IMR-90 (cell line): Measurements from ENCODE around the gene EBF4. TPM values are rescaled to one million over a fixed set of nuclear protein-coding genes. Genes with fewer than 3 reads are reported as not detected.

Source experiments
- ATAC-seq: fragments of 200-7000 bp; cut with Tn5 transposase; 2 replicates; pipeline ENCODE4 v1.9.1; 2020; ENCODE audit warnings: low read depth, mild to moderate bottlenecking, moderate library complexity
- BruUV-seq: library from RNA; stranded (reverse); fragments of 400-500 nt; replicated peaks from 2 replicates; lab custom pipeline; 2021; lab: Mats Ljungman, UMichigan
- CTCF ChIA-PET: fragments of 300-600 bp; formaldehyde crosslinking; extraction: SDS; loops from one replicate; lab custom pipeline; 2021; ENCODE audit warnings: antibody characterized with exemption; lab: Yijun Ruan, JAX
- POLR2A ChIA-PET: fragments of 300-600 bp; sonication (Branson Sonifier 250); formaldehyde crosslinking; loops from one replicate; lab custom pipeline; 2022; ENCODE audit warnings: antibody characterized with exemption; ENCODE audit not compliant: unreplicated experiment; lab: Charles Lee
- DNase-seq: peaks from one replicate; pipeline ENCODE4 v3.0.0; 2013
- H2AFZ ChIP-seq: replicated peaks from 2 replicates; pipeline ENCODE3; 2013; ENCODE audit warnings: low read length, mild to moderate bottlenecking; ENCODE audit not compliant: poor library complexity
- H2AK5ac ChIP-seq: 2 replicates; pipeline ENCODE4 v1.6.1; 2013; ENCODE audit warnings: low read depth, low read length, inconsistent platforms
- H2AK9ac ChIP-seq: replicated peaks from 2 replicates; pipeline ENCODE3; 2013; ENCODE audit warnings: mild to moderate bottlenecking, low read depth, low read length, moderate library complexity; ENCODE audit not compliant: poor library complexity
- H2BK120ac ChIP-seq: 2 replicates; pipeline ENCODE4 v1.6.1; 2013; ENCODE audit warnings: low read depth, low read length, inconsistent platforms
- H2BK15ac ChIP-seq: 3 replicates; pipeline ENCODE4 v1.6.1; 2013; ENCODE audit warnings: low read depth, low read length, inconsistent platforms
- H2BK20ac ChIP-seq: 2 replicates; pipeline ENCODE4 v1.6.1; 2013; ENCODE audit warnings: low read depth, mild to moderate bottlenecking, inconsistent platforms, low read length, moderate library complexity
- H2BK5ac ChIP-seq: 2 replicates; pipeline ENCODE4 v1.6.1; 2013; ENCODE audit warnings: mild to moderate bottlenecking, low read depth, low read length, inconsistent platforms; ENCODE audit not compliant: poor library complexity, severe bottlenecking
- H3K14ac ChIP-seq: replicated peaks from 2 replicates; pipeline ENCODE4 v1.6.1; 2013; ENCODE audit warnings: low read depth, low read length, inconsistent platforms
- H3K18ac ChIP-seq: 2 replicates; pipeline ENCODE4 v1.6.1; 2013; ENCODE audit warnings: low read depth, low read length, control low read depth
- H3K23ac ChIP-seq: 2 replicates; pipeline ENCODE4 v1.6.1; 2013; ENCODE audit warnings: low read depth, low read length, inconsistent platforms
- H3K27ac ChIP-seq: 2 replicates; pipeline ENCODE4 v1.5.1; 2013; ENCODE audit warnings: mild to moderate bottlenecking, control low read depth, low read length; ENCODE audit not compliant: insufficient read depth
- H3K27me3 ChIP-seq: 2 replicates; pipeline ENCODE4 v1.6.1; 2013; ENCODE audit warnings: low read length; ENCODE audit not compliant: control insufficient read depth, insufficient read depth
- H3K36me3 ChIP-seq: 2 replicates; pipeline ENCODE4 v1.6.1; 2013; ENCODE audit warnings: low read length, mixed read lengths; ENCODE audit not compliant: control insufficient read depth, insufficient read depth
- H3K4ac ChIP-seq: 2 replicates; pipeline ENCODE4 v1.6.1; 2013; ENCODE audit warnings: low read depth, low read length, inconsistent platforms
- H3K4me1 ChIP-seq: 2 replicates; pipeline ENCODE4 v1.6.1; 2013; ENCODE audit warnings: low read length, mixed read lengths; ENCODE audit not compliant: control insufficient read depth, insufficient read depth
- H3K4me2 ChIP-seq: 2 replicates; pipeline ENCODE4 v1.6.1; 2013; ENCODE audit warnings: low read depth, mild to moderate bottlenecking, control low read depth, low read length, moderate library complexity
- H3K4me3 ChIP-seq: 2 replicates; pipeline ENCODE4 v1.5.1; 2013; ENCODE audit warnings: low read depth, mild to moderate bottlenecking, control low read depth, low read length, moderate library complexity; ENCODE audit not compliant: insufficient read depth
- H3K56ac ChIP-seq: 2 replicates; pipeline ENCODE4 v1.6.1; 2013; ENCODE audit warnings: low read length, inconsistent platforms; ENCODE audit not compliant: insufficient read depth; ENCODE audit errors: extremely low read depth
- H3K79me1 ChIP-seq, 2 experiments: 2 replicates each; pipeline ENCODE4 v1.6.1; 2013; ENCODE audit warnings: low read length in 2 of 2, inconsistent platforms in 1 of 2, low read depth in 1 of 2
- H3K9ac ChIP-seq: 2 replicates; pipeline ENCODE4 v1.6.1; 2013; ENCODE audit warnings: low read depth, low read length, control low read depth
- H3K9me1 ChIP-seq: 2 replicates; pipeline ENCODE4 v1.6.1; 2013; ENCODE audit warnings: low read length, inconsistent platforms; ENCODE audit not compliant: insufficient read depth
- H3K9me3 ChIP-seq: 2 replicates; pipeline ENCODE4 v1.6.1; 2013; ENCODE audit warnings: low read length; ENCODE audit not compliant: control insufficient read depth, insufficient read depth
- H4K20me1 ChIP-seq: 2 replicates; pipeline ENCODE4 v1.6.1; 2013; ENCODE audit warnings: low read length, inconsistent platforms; ENCODE audit not compliant: insufficient read depth
- H4K5ac ChIP-seq: 2 replicates; pipeline ENCODE4 v1.6.1; 2013; ENCODE audit warnings: mild to moderate bottlenecking, low read depth, low read length, control low read depth
- H4K8ac ChIP-seq, 2 experiments: 2 replicates each; pipeline ENCODE4 v1.6.1; 2013; ENCODE audit warnings: low read depth in 2 of 2, low read length in 2 of 2, control low read depth in 1 of 2, inconsistent platforms in 1 of 2
- H4K91ac ChIP-seq: 2 replicates; pipeline ENCODE4 v1.6.1; 2013; ENCODE audit warnings: low read depth, low read length, inconsistent platforms; ENCODE audit not compliant: insufficient read depth
- BHLHE40 ChIP-seq: fragments of 150-350 bp; IDR thresholded peaks from 2 replicates; pipeline ENCODE4 v1.6.1; 2016; ENCODE audit warnings: mild to moderate bottlenecking, low read depth, low read length
- CEBPB ChIP-seq: IDR thresholded peaks from 2 replicates; pipeline ENCODE4 v1.6.1; 2012; ENCODE audit warnings: low read depth, low read length, improper control_type of control experiment
- CHD1 ChIP-seq: IDR thresholded peaks from 2 replicates; pipeline ENCODE4 v1.6.1; 2012; ENCODE audit warnings: low read depth, low read length, improper control_type of control experiment
- CTCF ChIP-seq: conservative IDR thresholded peaks from 2 replicates; pipeline ENCODE4 v1.5.1; 2012; ENCODE audit warnings: mild to moderate bottlenecking, low read depth, low read length, improper control_type of control experiment
- MAFK ChIP-seq: IDR thresholded peaks from 2 replicates; pipeline ENCODE4 v1.6.1; 2012; ENCODE audit warnings: low read depth, low read length, improper control_type of control experiment
- MAZ ChIP-seq: IDR thresholded peaks from 2 replicates; pipeline ENCODE4 v1.6.1; 2012; ENCODE audit warnings: low read depth, mild to moderate bottlenecking, low read length, improper control_type of control experiment, moderate library complexity, borderline replicate concordance
- MXI1 ChIP-seq: IDR thresholded peaks from 2 replicates; pipeline ENCODE4 v1.6.1; 2012; ENCODE audit warnings: low read depth, mild to moderate bottlenecking, low read length, moderate library complexity, borderline replicate concordance
- NFE2L2 ChIP-seq: fragments of 150-350 bp; IDR thresholded peaks from 2 replicates; pipeline ENCODE4 v1.6.1; 2016; ENCODE audit warnings: low read depth, mild to moderate bottlenecking, low read length
- RCOR1 ChIP-seq: IDR thresholded peaks from 2 replicates; pipeline ENCODE4 v1.6.1; 2012; ENCODE audit warnings: mild to moderate bottlenecking, low read length, improper control_type of control experiment; ENCODE audit not compliant: insufficient replicate concordance
- SMC3 ChIP-seq: fragments of 150-350 bp; IDR thresholded peaks from 2 replicates; pipeline ENCODE4 v1.6.1; 2016; ENCODE audit warnings: low read depth, mild to moderate bottlenecking, antibody characterized with exemption, low read length, moderate library complexity
- USF2 ChIP-seq: fragments of 150-350 bp; IDR thresholded peaks from 2 replicates; pipeline ENCODE4 v1.6.1; 2017; ENCODE audit warnings: mild to moderate bottlenecking, antibody characterized with exemption, low read length, low read depth
- WGBS, 2 experiments: methylation state at CpG; one replicate each; pipeline versions ENCODE4 v1.1.5 to v1.1.7; 2013; ENCODE audit warnings: missing lambda C conversion rate in 2 of 2; ENCODE audit not compliant: insufficient read length in 1 of 2; ENCODE audit errors: extremely low coverage in 2 of 2; 5-methylcytosine and 5-hydroxymethylcytosine counted together
- dilution Hi-C: fragments of 300-500 bp; cut with HindIII; formaldehyde crosslinking; loops from one replicate; pipeline ENCODE4 v1.14.3; 2018; ENCODE audit warnings: low sequenced_read_pairs; ENCODE audit not compliant: unreplicated experiment
- in situ Hi-C: fragments of 300-500 bp; cut with MboI; formaldehyde crosslinking; loops from 3 replicates; pipeline ENCODE4 v1.14.3; 2019; ENCODE audit warnings: low sequenced_read_pairs, inconsistent platforms, mixed read lengths
- intact Hi-C: fragments of 100-400 bp; cut with micrococcal nuclease; formaldehyde crosslinking; loops from 2 replicates; pipeline ENCODE4 v1.10.0; 2022
- polyA plus RNA-seq, 3 experiments: library from polyadenylated mRNA; depleted of rRNA; stranded (reverse); fragments of >200 nt; gene quantifications; 2 replicates each; pipeline ENCODE4 v1.2.3, GENCODE V29; 2012; ENCODE audit warnings: low replicate concordance in 1 of 3
- total RNA-seq: library from RNA; depleted of rRNA; stranded (reverse); fragments of >200 nt; gene quantifications from 2 replicates; pipeline ENCODE4 v1.2.3, GENCODE V29; 2012

The EBF4 gene
- total and polyA plus RNA-seq, 2 of the 4 experiments (the other 2 are of a cell fraction): 0.18 to 1.1 TPM

DNA sequence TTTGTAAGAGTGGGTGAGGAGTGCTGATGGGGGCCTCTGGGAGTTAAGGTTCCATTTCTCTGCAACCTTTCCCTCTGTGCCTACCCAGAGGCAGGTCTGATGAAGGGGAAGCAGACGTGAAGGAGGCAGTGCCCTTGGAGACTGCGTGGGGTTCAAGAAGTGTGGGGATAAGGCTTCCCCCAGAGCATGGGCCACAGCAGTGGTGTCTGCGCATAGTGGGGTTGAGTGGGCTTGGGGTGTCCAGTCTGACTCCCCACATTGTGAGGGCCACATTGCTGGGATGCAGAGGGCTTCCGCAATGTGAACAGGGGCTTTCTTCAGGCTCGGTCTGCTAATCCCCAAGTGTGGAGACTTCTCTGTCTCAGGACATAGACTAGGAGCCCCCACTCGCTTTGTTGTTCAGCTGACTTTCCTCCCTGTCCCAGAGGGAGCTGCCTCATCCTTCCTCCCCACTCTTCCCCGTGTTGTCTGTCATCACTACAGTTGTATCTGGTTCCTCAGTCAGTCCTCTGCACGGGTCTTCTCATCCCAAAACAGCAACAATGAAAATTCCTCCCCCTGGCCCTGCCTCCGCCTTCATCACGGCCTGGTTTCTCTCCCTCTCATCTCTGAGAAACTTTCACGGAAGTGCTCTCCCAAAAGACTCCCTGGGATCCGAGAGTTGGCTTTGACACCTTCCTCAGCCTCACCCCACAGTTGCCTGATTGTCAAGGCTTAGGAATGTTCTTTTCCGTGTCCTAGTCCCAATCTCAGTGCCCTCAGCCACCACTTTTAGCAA lies 2.8 kb downstream of the EBF4 start:
- H2AK9ac ChIP-seq: no peak overlapping the region
- ATAC-seq: no peak
- WGBS, 2 experiments: 71% methylated on average over 10 of the region's 13 CpGs; no CpG with 5 or more reads in 1 of the 2 experiments
- CTCF ChIA-PET: no interaction called here
- no peak overlapping the region for H3K27ac ChIP-seq
- intact Hi-C loops (loop anchor here (2.0 kb wide), 1 partner anchor 45 kb away; no protein-coding TSS in a partner anchor), in situ Hi-C loops (no loop called here), dilution Hi-C loops (no loop called here)
- H2AFZ ChIP-seq: no peak overlapping the region
- H3K23ac ChIP-seq: no peak overlapping the region
- no peak overlapping the region for H3K18ac ChIP-seq
- no peak overlapping the region for H3K9ac ChIP-seq
- H2AK5ac ChIP-seq: no peak overlapping the region
- TF ChIP-seq MAZ (no peak), NFE2L2 (no peak), CHD1 (no peak), SMC3 (no peak), BHLHE40 (no peak), MXI1 (no peak), CEBPB (no peak), MAFK (no peak), RCOR1 (no peak), USF2 (no peak), CTCF (no peak)
- POLR2A ChIA-PET: no interaction called here
- no peak overlapping the region for H2BK15ac ChIP-seq
- H3K79me1 ChIP-seq: no peaks in the 10 kb centered on the region
- H3K14ac ChIP-seq: no peak overlapping the region
- no peaks in the 10 kb centered on the region for H3K36me3 ChIP-seq
- BruUV-seq: no TSS peak
- H4K5ac ChIP-seq: no peak overlapping the region
- H2BK20ac ChIP-seq: no peak overlapping the region
- H3K9me1 ChIP-seq: no peaks in the 10 kb centered on the region; the same call in 1 of the 2 replicates
- no peak overlapping the region for H3K4me3 ChIP-seq
- no peak for DNase-seq
- no peaks in the 10 kb centered on the region for H3K4me1 ChIP-seq
- no peaks in the 10 kb centered on the region; the same call in 1 of the 2 replicates for H4K20me1 ChIP-seq
- H4K8ac ChIP-seq: no peak overlapping the region
- no peak overlapping the region for H3K4ac ChIP-seq
- H2BK5ac ChIP-seq: no peak overlapping the region
- H3K9me3 ChIP-seq: no peaks in the 10 kb centered on the region
- H3K27me3 ChIP-seq: peaks cover 66% of the 10 kb centered on the region
- H4K91ac ChIP-seq: no peak overlapping the region
- H2BK120ac ChIP-seq: no peak overlapping the region
- H3K56ac ChIP-seq: no peak overlapping the region
- no peak overlapping the region for H3K4me2 ChIP-seq
